ENCODE data around the gene TRAPPC13. TPM values are rescaled to one million over a fixed set of nuclear protein-coding genes. Genes with fewer than 3 reads are reported as not detected.

Gene TRAPPC13
- total RNA-seq, 1 donor from 2014 or later = 16.3 TPM

DNA sequence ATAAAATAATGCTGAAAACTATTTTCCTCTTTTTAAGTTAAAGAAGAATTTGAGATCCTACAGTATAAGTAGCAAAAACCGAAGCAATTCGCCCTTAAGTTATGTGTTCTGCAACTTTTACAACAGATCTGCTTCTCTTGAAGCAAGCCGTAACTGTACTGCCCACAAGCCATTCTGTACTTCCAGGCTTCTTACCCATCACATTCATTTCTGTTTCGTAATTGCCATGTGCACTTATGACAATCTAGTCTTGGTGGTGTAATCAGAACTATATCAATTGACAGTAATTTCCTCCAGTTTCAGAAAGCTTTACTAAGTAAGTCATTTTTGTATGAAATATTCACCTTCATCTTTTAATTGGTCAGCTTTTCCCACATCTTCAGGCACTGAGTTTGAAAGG is 83.3 kb downstream of the TRAPPC13 start:
- no peak overlapping the region for H3K4me2 ChIP-seq (ENCODE audit: low read length)
- peaks cover 17% of the 10 kb centered on the region for H3K36me3 ChIP-seq (ENCODE audit: insufficient read depth, low read length)
- Mint-ChIP-seq H3K9me3 (ENCODE audit: unreplicated experiment) (no peaks in the 10 kb centered on the region), H3K36me3 (ENCODE audit: low read depth, unreplicated experiment) (peaks cover 10% of the 10 kb centered on the region), H3K4me1 (ENCODE audit: low read depth, unreplicated experiment) (no peaks in the 10 kb centered on the region), H3K27me3 (ENCODE audit: low read depth, unreplicated experiment) (no peaks in the 10 kb centered on the region), H3K4me3 (ENCODE audit: unreplicated experiment) (no peak overlapping the region), H3K27ac (ENCODE audit: unreplicated experiment) (no peak overlapping the region)
- H3K4me1 ChIP-seq (ENCODE audit: insufficient read depth, low read length) = no peaks in the 10 kb centered on the region
- no peak overlapping the region for H3K9ac ChIP-seq (ENCODE audit: low read length)
- H3K27ac ChIP-seq (ENCODE audit: low read depth, low read length) = no peak overlapping the region
- H3K9me3 ChIP-seq (ENCODE audit: insufficient read depth, low read depth, low read length) = no peaks in the 10 kb centered on the region
- no peak overlapping the region for H3K4me3 ChIP-seq (ENCODE audit: insufficient read depth, low read depth, low read length)
- FAIRE-seq = no peak
- no peak for TF ChIP-seq EZH2 (IDR thresholded peaks at IDR 0.05; ENCODE audit: insufficient read depth, low read length)
- TF ChIP-seq, protein P1, sequence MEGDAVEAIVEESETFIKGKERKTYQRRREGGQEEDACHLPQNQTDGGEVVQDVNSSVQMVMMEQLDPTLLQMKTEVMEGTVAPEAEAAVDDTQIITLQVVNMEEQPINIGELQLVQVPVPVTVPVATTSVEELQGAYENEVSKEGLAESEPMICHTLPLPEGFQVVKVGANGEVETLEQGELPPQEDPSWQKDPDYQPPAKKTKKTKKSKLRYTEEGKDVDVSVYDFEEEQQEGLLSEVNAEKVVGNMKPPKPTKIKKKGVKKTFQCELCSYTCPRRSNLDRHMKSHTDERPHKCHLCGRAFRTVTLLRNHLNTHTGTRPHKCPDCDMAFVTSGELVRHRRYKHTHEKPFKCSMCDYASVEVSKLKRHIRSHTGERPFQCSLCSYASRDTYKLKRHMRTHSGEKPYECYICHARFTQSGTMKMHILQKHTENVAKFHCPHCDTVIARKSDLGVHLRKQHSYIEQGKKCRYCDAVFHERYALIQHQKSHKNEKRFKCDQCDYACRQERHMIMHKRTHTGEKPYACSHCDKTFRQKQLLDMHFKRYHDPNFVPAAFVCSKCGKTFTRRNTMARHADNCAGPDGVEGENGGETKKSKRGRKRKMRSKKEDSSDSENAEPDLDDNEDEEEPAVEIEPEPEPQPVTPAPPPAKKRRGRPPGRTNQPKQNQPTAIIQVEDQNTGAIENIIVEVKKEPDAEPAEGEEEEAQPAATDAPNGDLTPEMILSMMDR (IDR thresholded peaks at IDR 0.05; ENCODE audit: insufficient read depth, low read depth, low read length) = no peak
- H3K79me2 ChIP-seq (ENCODE audit: insufficient read depth, low read length) = no peaks in the 10 kb centered on the region
- no peaks in the 10 kb centered on the region for H3K27me3 ChIP-seq (ENCODE audit: insufficient read depth, low read length)
- no peaks in the 10 kb centered on the region for H4K20me1 ChIP-seq (ENCODE audit: insufficient read depth, low read length)
- no peak for DNase-seq (ENCODE audit: low read depth)
- no peak overlapping the region for H2AFZ ChIP-seq (ENCODE audit: low read depth, low read length)

Other genes starting within 250 kb of the TRAPPC13 start
- 27.7 and 37.1 TPM in 2 replicates for gene ADAMTS6, start 143.1 kb upstream of the TRAPPC13 start, total RNA-seq
- 5.6 and 7.0 TPM in 2 replicates for gene CENPK, start 61.9 kb upstream of the TRAPPC13 start, total RNA-seq
- 20.4 and 21.4 TPM in 2 replicates for gene PPWD1, start 61.7 kb upstream of the TRAPPC13 start, total RNA-seq
- gene TRIM23, start 694 bp upstream of the TRAPPC13 start, total RNA-seq = 14.6 and 16.8 TPM in 2 replicates
- 2.4 and 2.7 TPM in 2 replicates for gene SHLD3, start within 50 bp of the TRAPPC13 start, total RNA-seq
- 29.5 and 31.7 TPM in 2 replicates for gene SGTB, start 97.1 kb downstream of the TRAPPC13 start, total RNA-seq
- gene NLN, start 97.2 kb downstream of the TRAPPC13 start, total RNA-seq = 59.3 and 65.2 TPM in 2 replicates

Data from astrocyte (in vitro differentiated cells and primary cell).